NCI-H2227 treated with DMSO at 0.1 percent for 48 hours (cell line): Measurements from ENCODE around the gene ADCY2.

Experiments
- DNase-seq: peaks from one replicate; lab custom pipeline; 2025; lab: John Stamatoyannopoulos, UW

Gene ADCY2

DNA sequence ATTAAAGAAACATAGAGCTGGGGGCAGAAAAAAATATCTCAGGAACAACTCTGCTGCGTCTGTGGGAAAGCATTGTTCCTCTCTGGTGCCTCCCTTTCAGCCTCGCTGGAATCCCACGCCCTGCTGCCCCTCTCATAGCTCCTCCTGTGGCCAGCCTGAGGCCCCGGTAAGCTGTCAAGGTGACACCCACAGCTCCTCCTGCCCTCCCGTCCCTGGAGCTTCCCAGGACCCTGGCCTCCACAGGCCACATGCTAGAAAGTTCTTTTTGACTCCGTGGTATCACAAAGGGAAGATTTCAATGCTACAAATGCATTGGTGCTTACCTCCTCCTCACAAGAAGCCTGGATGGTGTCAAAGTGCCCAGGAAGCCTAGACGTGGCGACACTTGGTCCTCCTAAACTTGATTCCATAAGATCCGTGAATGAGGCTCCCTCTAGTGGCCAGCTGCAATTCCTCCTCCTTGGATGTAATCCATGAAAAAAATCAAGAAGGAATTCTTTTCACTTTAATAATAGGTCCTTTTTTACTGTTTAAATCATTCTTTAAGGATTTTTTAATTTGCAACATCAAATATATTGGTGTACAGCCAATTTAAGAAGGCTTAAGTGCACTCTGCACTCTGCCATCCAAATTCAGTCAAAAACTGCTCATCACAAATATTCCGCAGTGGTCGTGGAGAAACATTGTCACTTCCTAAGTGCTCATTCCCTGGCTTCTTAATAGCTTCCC, 350.1 kb downstream of the ADCY2 start:
- DNase-seq = peak; percentile 15

DNA sequence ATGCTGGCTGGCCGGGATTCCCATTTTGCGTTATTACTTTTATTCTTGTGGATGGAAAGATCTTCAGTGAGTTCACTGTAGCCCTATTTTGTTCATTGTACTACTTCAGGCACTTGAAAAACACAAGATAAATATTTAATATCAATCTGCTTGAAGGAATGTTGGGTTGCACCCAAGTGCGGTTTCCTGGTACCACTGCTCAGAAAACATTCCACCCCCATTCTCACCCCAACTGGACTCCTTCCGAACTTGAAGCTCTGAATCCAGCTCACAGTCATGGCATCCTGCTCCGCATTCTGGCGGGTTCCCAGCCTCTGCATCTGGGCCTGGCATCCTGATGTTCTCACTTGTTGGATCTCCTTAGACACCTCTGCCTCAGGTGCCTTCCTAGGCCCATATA, 351.8 kb downstream of the ADCY2 start:
- no peak for DNase-seq

DNA sequence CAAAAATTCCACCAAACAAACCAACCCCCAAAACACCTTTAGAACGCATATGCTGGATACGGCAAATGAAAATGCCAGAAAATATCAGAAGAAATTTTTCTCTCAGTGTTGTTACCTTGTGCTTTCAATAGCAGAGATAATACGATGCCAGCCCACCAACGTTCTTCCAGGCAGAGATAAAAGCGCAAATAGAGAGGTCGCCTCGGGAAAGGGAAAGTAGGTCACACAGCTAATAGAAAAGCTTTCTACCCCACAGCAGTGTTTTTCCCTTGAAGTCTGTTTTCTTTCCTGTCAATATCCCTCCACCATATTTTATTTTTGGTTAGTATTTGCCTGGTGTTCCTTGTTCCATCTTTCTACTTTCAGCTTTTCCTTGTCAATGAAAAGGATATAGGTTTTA, 353.7 kb downstream of the ADCY2 start:
- DNase-seq = no peak

DNA sequence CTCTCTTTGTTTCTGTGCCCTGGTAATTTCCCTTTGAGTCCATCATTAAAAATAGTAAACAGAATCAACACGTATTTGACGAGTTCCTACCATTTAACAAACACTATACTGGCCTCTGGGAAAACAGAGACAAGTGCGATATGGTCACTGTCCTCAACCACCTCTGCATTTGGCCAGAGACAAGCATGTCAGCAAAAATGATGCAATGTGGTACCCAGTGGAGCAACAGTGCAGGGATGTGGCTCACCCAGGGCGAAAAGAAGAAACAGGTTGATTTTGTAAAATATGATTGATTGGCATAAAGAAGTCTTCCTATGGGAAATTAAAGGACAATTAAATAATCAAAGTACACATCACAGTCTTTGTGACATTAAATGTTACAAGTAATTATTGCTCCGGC, 355.9 kb downstream of the ADCY2 start:
- DNase-seq = no peak

DNA sequence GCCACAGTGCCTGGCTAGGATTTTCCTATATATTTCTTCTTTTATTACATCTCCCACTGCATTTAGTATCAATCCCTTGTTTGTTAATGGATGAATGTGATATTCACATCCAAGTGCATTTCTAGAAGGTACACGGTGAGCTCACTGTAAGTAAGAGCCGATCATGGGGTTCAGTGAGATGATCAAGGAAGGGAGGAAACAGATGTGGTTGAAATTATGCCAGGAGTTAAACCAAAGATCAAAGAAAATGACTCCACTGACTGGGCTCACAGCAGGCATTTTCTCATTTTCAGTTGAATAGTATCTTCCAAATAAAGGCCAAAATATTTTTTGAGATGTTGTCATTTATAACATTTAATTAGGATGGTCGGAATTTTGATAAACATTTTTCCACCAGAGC, 357.2 kb downstream of the ADCY2 start:
- no peak for DNase-seq

DNA sequence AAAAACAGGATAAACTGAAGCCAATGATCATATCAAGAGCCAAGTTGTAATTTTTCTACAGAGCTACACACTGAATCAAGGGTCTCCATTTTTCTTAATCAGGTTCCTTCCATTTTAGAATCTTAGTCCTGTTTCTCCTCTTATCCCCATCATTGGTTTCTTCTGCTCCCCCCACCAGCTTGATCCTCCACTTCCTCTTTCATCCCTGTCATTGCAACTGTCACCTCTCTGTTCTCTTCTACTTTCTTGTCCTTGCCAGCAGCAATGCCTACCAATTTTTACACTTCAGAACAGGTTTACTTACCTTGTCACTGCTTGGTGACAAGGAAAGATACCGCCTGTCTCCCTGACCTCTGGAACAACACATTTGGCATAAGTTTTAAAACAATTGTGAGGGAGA, 357.7 kb downstream of the ADCY2 start:
- DNase-seq = no peak

DNA sequence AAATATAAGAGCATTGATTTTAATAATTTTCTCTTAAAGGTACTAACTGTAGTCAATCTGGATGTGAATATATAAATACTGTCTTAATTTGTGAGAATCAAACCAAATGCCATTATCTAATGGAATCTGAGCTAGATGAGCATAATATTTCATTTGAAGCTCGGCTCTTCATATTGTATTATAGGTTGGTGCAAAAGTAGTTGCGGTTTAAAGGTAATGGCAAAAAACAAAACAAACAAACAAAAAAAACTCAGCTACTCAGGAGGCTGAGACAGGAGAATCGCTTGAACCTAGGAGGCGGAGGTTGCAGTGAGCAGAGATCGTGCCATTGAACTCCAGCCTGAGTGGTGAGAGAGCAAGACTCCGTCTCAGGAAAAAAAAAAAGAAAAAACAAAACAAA, 358.6 kb downstream of the ADCY2 start:
- DNase-seq = no peak

DNA sequence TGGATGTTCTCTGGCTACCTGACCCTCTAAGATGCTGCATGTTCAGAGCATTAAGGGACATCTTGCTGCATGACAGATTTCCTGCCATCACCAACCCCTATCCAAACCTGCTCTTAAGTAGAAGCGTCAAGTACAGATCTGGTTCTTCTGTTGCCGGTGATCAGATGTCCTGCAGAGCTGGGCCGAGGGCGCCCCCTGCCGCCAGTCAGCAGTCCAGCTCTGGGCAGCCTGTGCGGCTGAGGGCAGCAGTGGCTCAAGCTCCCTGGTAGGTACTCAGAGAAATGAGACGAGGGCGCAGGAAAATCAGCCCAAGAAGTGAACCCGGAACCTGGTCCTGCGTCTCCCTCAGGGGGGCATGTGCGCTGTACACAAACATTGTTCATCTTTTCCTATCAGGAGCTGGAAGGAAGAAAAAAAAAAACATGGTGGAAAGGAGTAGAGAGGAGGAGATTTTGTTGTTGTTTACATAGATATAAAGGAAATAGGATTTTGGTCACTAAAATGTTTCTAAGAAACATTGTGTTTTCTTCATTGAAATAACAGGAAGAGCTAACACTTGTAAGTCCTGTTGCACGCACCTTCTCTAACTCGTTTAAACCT, 359.2 kb downstream of the ADCY2 start:
- DNase-seq = no peak

DNA sequence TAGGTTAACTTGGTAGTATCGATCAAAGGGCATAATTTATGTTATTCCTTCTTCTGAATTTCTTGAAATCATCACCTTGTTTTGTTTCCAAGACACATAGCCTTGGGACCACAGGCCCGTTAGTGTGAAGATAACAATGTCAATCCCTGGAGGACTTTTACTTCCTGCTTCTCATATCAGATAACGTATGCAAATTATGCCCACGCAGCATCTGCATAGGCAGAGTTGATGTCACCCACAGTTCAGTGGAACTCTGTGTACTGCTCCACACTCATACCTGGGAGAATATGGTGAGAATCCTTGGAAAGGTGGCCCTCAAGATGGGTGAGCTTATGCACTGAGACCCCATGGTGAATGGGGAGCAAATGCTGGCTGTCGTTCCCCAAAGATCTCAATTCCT, 360.0 kb downstream of the ADCY2 start:
- no peak for DNase-seq

DNA sequence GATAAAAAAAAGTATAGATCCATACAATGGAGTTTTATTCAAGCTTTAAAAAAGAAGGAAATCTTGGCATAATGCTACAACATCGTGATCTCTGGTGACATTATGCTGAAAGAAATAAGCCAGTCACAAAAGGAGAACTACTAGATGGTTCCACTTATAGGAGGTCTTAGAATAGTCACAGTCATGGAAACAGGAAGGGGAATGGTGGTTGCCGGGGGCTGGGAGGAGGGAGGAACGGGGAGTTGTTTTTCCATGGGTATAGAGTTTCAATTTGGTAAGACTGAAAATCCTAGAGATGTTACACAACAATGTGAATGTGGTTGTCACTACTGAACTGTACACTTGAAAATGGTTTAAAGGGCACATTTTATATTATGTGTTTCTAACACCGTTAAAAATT, 360.5 kb downstream of the ADCY2 start:
- DNase-seq = no peak

DNA sequence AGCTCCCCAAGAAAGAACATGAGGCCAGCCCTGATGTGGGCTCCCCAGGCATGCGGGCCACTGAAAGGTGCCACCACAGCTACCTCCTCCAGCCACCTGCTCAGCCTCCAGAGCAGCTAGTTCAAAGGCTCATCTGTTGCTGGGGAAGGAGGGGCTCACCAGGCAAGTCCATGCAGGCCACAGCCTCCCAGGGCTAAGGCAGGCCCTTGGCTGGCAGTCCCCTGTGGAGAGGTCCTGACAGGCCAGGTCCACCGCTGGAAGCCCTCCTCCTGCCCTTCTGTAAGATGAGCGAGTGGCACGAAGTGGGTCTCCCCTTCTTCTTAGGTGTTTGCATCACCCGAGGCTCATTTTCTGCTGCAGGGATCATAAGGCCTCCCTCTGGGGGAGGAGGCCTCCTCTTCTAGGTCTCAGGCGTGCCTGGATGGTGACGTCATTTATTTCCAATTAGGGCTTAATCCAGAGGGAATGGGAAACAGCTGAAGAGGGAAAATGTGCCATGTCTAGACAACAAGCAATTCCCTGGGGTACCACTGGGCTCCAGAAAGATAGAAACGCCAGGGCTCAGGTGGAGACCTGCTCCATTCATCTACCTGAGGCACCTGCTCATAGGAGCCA, 363.4 kb downstream of the ADCY2 start:
- DNase-seq = no peak

DNA sequence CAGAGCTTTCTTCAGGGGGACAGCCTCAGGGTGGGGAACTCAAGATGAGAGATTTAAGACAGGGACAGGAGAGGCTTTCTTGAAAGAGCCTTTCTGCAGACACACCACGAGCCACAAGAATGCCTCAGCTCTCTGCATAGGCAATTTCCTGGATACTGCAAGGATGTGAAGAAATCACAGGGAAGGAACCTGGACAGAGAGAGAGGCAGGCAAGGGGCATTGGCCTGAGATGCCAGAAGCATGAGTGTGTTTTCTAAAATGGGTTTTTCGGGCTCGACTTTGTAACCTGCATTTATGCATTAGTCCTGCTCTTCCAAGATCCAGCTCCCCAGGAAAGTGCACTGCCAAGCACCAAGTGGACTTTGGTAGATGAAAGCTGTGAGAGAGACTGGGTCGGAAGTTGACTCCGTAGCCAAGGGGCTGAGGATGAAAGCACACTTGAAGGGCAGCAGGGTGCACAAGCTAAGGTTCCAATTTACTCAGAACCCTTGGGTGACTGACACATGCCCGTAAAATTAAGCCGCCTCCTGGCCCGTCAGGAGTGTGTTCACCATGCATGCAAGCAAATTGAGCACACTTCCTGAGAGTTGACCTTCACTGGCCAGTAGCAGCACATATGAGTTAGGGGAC, 364.1 kb downstream of the ADCY2 start:
- no peak for DNase-seq

DNA sequence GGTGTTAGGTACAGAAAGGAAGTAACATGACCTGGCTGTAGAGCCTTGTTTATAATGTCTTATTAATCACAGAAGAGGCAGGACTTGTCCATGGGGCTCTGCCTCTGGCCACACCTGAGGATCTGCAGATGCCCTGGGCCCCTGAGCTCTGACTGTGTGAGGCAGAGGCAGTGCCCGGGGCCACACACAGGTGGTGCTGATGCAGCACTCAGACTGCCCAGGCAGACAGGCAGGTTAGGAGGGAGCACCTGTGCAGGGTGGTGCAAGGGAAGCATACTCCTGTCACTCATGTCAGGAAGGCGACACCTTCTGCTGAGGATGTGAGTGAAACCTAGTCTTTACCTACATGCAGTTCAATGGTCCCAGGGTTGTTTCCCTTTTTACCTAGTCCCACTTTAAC, 366.3 kb downstream of the ADCY2 start:
- no peak for DNase-seq

DNA sequence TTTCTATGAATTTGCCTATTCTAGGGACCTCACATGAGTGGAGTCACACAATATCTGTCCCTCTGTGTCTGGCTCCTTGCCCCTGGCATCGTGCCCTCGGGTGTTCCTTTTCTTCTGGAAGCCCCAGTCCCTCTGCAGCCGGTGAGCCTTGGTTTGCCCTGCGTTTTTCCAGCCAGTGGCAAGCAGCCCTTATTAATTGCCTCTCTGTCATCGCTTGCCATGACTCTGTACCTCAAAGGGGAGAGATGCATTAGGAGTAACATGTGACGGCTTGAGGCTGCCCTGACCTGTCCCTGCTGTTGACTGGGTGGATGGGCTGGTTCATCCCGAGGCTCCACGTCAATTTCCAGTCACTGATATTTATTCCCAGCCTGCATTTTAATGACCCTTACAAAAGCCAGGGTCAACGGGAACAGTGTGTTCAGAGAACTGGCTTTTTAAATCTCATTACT, 367.7 kb downstream of the ADCY2 start:
- DNase-seq = no peak

DNA sequence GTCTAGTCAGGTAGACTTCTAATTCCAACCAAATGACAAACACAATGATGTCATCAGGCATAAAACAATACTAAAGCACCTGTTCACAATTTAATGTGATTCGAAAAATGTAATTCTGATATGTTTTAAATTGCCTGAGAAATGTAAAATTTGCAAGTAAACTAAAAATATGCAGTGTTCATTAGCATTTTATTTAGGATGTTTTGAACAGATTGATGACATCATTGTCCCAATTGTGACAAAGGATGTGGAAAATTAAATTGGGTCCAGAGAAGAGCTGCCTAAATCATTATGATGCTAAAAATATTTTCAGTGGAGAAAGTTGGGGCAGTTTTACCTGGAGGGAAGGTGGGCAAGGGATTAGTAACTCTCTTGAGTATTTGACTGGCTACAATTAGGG, 368.5 kb downstream of the ADCY2 start:
- no peak for DNase-seq

DNA sequence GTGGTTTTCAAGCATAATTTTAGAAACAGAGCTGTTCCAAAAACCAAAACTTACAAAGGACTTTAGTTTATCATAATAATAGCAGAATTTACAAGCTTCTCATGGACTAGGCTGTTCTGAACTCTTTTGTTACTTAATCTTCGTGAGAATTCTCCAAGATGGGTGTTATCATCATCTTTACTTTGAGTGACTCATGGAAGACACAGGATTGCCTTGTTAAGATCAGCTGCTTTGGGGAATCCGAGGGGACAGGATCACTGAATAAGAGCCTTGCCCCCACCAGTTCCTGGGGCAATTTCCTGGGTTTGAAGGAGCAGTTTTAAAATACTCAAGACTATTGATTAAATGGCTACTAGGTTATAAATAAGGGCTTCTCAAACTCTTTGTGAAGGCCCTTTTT, 374.5 kb downstream of the ADCY2 start:
- DNase-seq = no peak

DNA sequence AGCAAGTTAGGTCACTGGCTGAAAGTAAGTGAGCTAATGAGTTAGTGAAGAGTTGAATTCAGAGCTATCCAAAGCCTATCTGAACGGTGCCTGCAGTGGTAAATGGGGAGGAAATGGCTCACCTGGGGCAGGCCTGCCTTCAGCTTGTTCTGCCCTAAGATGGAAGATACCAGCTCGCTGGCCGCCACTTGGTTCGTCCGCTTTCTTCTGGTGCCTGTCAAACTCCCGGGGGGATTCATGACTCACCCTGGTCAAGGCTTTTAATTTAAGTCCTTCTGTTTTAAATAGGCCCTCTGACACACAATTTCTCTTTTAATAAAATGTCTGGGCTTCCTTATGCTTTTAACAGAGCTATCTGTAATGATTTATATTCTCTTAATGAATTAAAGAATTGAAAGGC, 376.2 kb downstream of the ADCY2 start:
- DNase-seq = no peak

DNA sequence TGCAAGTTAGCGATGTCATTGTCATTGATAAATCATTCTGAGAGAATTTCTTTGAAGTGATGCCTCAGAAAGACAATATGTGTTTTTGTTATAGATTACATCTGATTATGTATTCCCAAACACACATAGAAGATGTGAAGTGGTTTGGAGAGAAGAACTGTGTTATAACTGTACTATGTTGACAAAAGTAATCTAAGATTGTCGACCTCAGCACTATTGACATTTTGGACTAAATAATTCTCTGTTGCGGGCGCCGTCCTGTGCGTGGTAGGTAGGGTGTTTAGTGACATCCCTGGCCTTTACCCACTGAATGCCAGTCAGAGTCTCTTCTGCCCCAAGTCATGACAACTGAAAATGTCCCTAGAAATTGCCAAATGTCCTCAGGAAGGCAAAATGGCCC, 377.2 kb downstream of the ADCY2 start:
- DNase-seq = no peak

DNA sequence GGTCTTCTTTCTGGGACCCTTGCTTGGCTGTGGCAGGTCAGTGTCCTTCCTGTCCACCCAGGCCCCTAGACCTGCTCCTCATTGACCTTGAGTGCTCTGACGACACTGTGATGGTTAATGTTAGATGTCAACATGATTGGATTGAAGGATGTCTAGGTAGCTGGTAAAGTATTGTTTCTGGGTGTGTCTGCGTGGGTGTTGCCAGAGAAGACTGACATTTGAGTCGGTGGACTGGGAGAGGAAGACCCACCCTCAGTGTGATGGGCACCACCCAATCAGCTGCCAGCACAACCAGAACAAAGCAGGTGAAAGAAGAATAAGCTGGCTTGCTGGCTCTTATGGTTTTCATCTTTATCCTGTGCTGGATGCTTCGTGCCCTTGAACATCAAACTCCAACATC, 380.5 kb downstream of the ADCY2 start:
- no peak for DNase-seq

DNA sequence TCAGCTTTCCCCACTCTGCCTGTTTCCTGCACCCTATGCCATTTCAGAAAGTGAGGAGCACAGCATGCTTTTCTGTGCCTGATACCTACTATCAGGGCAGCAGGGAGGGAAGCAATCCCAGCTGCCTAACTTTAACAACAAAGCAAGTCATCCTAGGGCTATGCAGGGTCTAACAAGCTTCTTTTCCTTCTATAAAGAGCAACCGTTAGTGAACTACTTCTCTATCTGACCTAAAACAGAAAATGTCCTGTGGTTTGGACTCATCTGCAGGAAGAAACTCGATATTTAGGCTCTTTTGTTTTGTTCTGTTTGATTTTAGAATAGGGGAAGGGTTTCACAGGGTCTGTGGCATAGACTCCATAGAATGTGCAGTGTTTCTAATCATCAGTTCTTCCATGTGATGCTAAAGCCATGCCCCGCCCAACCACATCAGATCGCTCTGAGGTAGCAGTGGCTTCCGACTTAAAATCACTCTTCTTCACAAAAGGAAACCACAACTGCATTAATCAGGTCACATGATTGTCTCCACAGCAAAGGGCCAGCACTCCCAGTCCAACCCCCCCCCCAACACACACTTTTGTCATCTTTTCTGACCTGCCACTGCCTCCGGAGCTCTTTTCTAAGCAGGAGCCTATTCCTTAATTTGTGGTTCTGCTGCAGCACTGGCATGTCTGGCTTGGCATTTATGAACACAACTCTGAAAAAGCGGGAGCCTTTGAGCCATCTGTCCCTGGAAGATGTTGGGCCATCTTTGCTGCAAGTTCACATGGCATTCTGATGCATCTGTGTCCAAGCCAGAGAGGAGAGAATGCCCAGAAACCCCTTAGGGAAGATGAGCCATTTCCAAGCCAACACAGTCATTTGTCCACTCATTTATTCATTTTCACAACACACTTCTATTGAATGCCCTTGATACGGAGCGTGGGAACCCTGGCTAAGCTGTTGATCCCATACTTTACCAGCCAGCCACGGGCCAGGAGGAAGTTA, 383.4 kb downstream of the ADCY2 start:
- no peak for DNase-seq

DNA sequence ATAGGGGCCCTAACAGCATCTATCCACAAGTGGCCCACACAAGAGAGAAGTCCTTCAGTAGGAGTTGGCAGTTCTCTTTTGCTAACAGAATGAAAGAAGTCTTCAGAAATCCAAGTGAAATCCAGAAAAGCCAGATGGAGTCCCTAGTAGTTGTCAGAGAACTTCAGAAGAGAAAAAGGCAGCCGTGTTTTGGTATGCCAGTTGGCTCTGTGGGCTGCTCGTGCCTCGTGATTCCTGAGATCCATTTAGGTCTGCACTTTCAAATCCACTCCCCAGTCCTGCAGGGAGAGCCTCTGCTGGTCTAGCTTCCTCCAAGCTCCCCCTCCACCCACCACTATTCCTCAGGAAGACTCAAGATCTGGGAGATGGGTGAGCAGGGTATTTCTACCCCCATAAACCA, 386.0 kb downstream of the ADCY2 start:
- no peak for DNase-seq
